Tibial nerve (tissue), 3 donors: ENCODE measurements around the gene COL4A1.

Source experiments
- POLR2A ChIP-seq, 2 donors: fragments of 450-650 bp; IDR thresholded peaks; one replicate each; pipeline ENCODE4 v1.6.1; 2017; ENCODE audit warnings: antibody characterized with exemption in 2 of 2, mild to moderate bottlenecking in 2 of 2, moderate library complexity in 2 of 2
- TF ChIP-seq, protein P1 (sequence below), 5 experiments: fragments of 200-600 bp in 3 of 5; fragments of 450-650 bp in 2 of 5; sonication (generic) in 3 of 5; IDR thresholded peaks; one replicate each; pipeline ENCODE4 v1.5.1; 2016 to 2019; ENCODE audit warnings: antibody characterized with exemption in 5 of 5, mild to moderate bottlenecking in 3 of 5, moderate library complexity in 2 of 5

DNA sequence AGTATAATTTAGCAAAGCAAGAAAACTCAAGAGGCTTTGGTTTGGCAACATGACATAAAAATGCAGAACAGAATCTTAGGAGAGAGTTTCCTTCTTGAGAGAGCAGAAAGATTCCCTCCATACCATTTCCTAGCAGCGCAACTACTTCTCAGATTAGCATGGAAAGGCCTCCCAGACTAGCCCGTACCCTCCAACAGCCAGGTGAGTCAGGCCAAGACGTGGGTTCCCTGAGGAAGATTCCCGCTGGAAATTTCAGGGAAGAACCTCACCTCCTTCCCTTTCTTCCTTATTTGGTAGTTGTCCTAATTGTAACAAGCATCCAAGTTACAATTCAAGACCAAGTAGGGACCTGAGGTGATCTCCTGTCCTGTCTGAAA, 12.4 kb upstream of the COL4A1 start:
- TF ChIP-seq, protein P1, sequence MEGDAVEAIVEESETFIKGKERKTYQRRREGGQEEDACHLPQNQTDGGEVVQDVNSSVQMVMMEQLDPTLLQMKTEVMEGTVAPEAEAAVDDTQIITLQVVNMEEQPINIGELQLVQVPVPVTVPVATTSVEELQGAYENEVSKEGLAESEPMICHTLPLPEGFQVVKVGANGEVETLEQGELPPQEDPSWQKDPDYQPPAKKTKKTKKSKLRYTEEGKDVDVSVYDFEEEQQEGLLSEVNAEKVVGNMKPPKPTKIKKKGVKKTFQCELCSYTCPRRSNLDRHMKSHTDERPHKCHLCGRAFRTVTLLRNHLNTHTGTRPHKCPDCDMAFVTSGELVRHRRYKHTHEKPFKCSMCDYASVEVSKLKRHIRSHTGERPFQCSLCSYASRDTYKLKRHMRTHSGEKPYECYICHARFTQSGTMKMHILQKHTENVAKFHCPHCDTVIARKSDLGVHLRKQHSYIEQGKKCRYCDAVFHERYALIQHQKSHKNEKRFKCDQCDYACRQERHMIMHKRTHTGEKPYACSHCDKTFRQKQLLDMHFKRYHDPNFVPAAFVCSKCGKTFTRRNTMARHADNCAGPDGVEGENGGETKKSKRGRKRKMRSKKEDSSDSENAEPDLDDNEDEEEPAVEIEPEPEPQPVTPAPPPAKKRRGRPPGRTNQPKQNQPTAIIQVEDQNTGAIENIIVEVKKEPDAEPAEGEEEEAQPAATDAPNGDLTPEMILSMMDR (IDR thresholded peaks at IDR 0.05) = no peak
- TF ChIP-seq POLR2A (IDR thresholded peaks at IDR 0.05) = no peak
